ENCODE measurements around the gene ZNG1C. TPM values are rescaled to one million over a fixed set of nuclear protein-coding genes. Genes with fewer than 3 reads are reported as not detected.
"Not testable (repeated sequence)": the region's sequence is repeated elsewhere in the genome, so short reads cannot be mapped to it uniquely, and the experiment has no call there.

Gene ZNG1C
- 12.2 TPM for polyA plus RNA-seq (2013, experiment 1 of 2)
- polyA plus RNA-seq (2013, experiment 2 of 2): 13.8 TPM

GRCh38 chr9:68241683-68242082, at the start of gene ZNG1C:
Gene ZNG1C, plus strand, starts transcription at chr9:68241983. Its CDS starts 49 bp downstream, at chr9:68242032.
- WGBS, 2 experiments (ENCODE audit: insufficient coverage in 2 of 2): no CpG with 5 or more reads among the region's 32 CpGs
- H3K27ac ChIP-seq (ENCODE audit: low read depth, low read length, severe bottlenecking): not testable (repeated sequence)

GRCh38 chr9:68242437-68242836, 654 bp downstream of the ZNG1C start:
- no CpG with 5 or more reads among the region's 11 CpGs for WGBS, 2 experiments (ENCODE audit: insufficient coverage in 2 of 2)
- not testable (repeated sequence) for H3K9me3 ChIP-seq (ENCODE audit: control insufficient read depth, low read length); H3K4me1 ChIP-seq (ENCODE audit: control insufficient read depth, insufficient read depth, low read length, poor library complexity, severe bottlenecking); H3K27ac ChIP-seq (ENCODE audit: low read depth, low read length, severe bottlenecking); H3K4me3 ChIP-seq (ENCODE audit: extremely low read depth, insufficient read depth, low read length, poor library complexity, severe bottlenecking); H3K36me3 ChIP-seq (ENCODE audit: control insufficient read depth, insufficient read depth, low read length)

More at GRCh38 chr9:68241683-68242082, at the start of gene ZNG1C:
- H3K36me3 ChIP-seq (ENCODE audit: control insufficient read depth, insufficient read depth, low read length); H3K4me1 ChIP-seq (ENCODE audit: control insufficient read depth, insufficient read depth, low read length, poor library complexity, severe bottlenecking); H3K9me3 ChIP-seq (ENCODE audit: control insufficient read depth, low read length); H3K4me3 ChIP-seq (ENCODE audit: extremely low read depth, insufficient read depth, low read length, poor library complexity, severe bottlenecking): not testable (repeated sequence)

- no CpG with 5 or more reads among the region's 16 CpGs for WGBS, 2 experiments (ENCODE audit: insufficient coverage in 2 of 2)
These were observed 39.3 kb downstream of the ZNG1C start for GRCh38 chr9:68281041-68281440.

GRCh38 chr9:68302567-68302966, 60.8 kb downstream of the ZNG1C start, which contains the start of gene FOXD4L3:
Gene FOXD4L3, plus strand, starts transcription at chr9:68302867. Its CDS starts 85 bp downstream, at chr9:68302952.
- not testable (repeated sequence) for H3K4me3 ChIP-seq (ENCODE audit: extremely low read depth, insufficient read depth, low read length, poor library complexity, severe bottlenecking); H3K4me1 ChIP-seq (ENCODE audit: control insufficient read depth, insufficient read depth, low read length, poor library complexity, severe bottlenecking); H3K27ac ChIP-seq (ENCODE audit: low read depth, low read length, severe bottlenecking); H3K36me3 ChIP-seq (ENCODE audit: control insufficient read depth, insufficient read depth, low read length); H3K9me3 ChIP-seq (ENCODE audit: control insufficient read depth, low read length)
- no CpG with 5 or more reads among the region's 15 CpGs for WGBS, 2 experiments (ENCODE audit: insufficient coverage in 2 of 2)

More at GRCh38 chr9:68281041-68281440, 39.3 kb downstream of the ZNG1C start:
- H3K36me3 ChIP-seq (ENCODE audit: control insufficient read depth, insufficient read depth, low read length); H3K9me3 ChIP-seq (ENCODE audit: control insufficient read depth, low read length); H3K4me1 ChIP-seq (ENCODE audit: control insufficient read depth, insufficient read depth, low read length, poor library complexity, severe bottlenecking); H3K27ac ChIP-seq (ENCODE audit: low read depth, low read length, severe bottlenecking); H3K4me3 ChIP-seq (ENCODE audit: extremely low read depth, insufficient read depth, low read length, poor library complexity, severe bottlenecking): not testable (repeated sequence)

GRCh38 chr9:68303771-68304170, 62.0 kb downstream of the ZNG1C start:
- not testable (repeated sequence) for H3K9me3 ChIP-seq (ENCODE audit: control insufficient read depth, low read length); H3K4me3 ChIP-seq (ENCODE audit: extremely low read depth, insufficient read depth, low read length, poor library complexity, severe bottlenecking); H3K4me1 ChIP-seq (ENCODE audit: control insufficient read depth, insufficient read depth, low read length, poor library complexity, severe bottlenecking); H3K36me3 ChIP-seq (ENCODE audit: control insufficient read depth, insufficient read depth, low read length); H3K27ac ChIP-seq (ENCODE audit: low read depth, low read length, severe bottlenecking)
- WGBS, 2 experiments (ENCODE audit: insufficient coverage in 2 of 2): no CpG with 5 or more reads among the region's 30 CpGs

GRCh38 chr9:68304212-68304611, 62.4 kb downstream of the ZNG1C start:
- not testable (repeated sequence) for H3K4me3 ChIP-seq (ENCODE audit: extremely low read depth, insufficient read depth, low read length, poor library complexity, severe bottlenecking); H3K9me3 ChIP-seq (ENCODE audit: control insufficient read depth, low read length); H3K36me3 ChIP-seq (ENCODE audit: control insufficient read depth, insufficient read depth, low read length); H3K27ac ChIP-seq (ENCODE audit: low read depth, low read length, severe bottlenecking); H3K4me1 ChIP-seq (ENCODE audit: control insufficient read depth, insufficient read depth, low read length, poor library complexity, severe bottlenecking)
- WGBS, 2 experiments (ENCODE audit: insufficient coverage in 2 of 2): no CpG with 5 or more reads among the region's 21 CpGs

GRCh38 chr9:68304777-68305176, 63.0 kb downstream of the ZNG1C start:
- not testable (repeated sequence) for H3K27ac ChIP-seq (ENCODE audit: low read depth, low read length, severe bottlenecking); H3K4me1 ChIP-seq (ENCODE audit: control insufficient read depth, insufficient read depth, low read length, poor library complexity, severe bottlenecking); H3K36me3 ChIP-seq (ENCODE audit: control insufficient read depth, insufficient read depth, low read length); H3K4me3 ChIP-seq (ENCODE audit: extremely low read depth, insufficient read depth, low read length, poor library complexity, severe bottlenecking); H3K9me3 ChIP-seq (ENCODE audit: control insufficient read depth, low read length)
- WGBS, 2 experiments (ENCODE audit: insufficient coverage in 2 of 2): no CpG with 5 or more reads among the region's 4 CpGs

- H3K36me3 ChIP-seq (ENCODE audit: control insufficient read depth, insufficient read depth, low read length); H3K27ac ChIP-seq (ENCODE audit: low read depth, low read length, severe bottlenecking); H3K9me3 ChIP-seq (ENCODE audit: control insufficient read depth, low read length); H3K4me1 ChIP-seq (ENCODE audit: control insufficient read depth, insufficient read depth, low read length, poor library complexity, severe bottlenecking); H3K4me3 ChIP-seq (ENCODE audit: extremely low read depth, insufficient read depth, low read length, poor library complexity, severe bottlenecking): not testable (repeated sequence)
- 20 to 33% methylated on average over 1 of the region's 21 CpGs for WGBS, 2 experiments (ENCODE audit: insufficient coverage in 2 of 2)
These were observed 64.0 kb downstream of the ZNG1C start for GRCh38 chr9:68305680-68306285.

GRCh38 chr9:68306391-68306964, 64.7 kb downstream of the ZNG1C start:
- 30% methylated on average over 4 of the region's 37 CpGs; no CpG with 5 or more reads in 1 of the 2 experiments for WGBS, 2 experiments (ENCODE audit: insufficient coverage in 2 of 2)
- not testable (repeated sequence) for H3K4me1 ChIP-seq (ENCODE audit: control insufficient read depth, insufficient read depth, low read length, poor library complexity, severe bottlenecking)

GRCh38 chr9:68307127-68307526, 65.3 kb downstream of the ZNG1C start:
- not testable (repeated sequence) for H3K36me3 ChIP-seq (ENCODE audit: control insufficient read depth, insufficient read depth, low read length); H3K4me3 ChIP-seq (ENCODE audit: extremely low read depth, insufficient read depth, low read length, poor library complexity, severe bottlenecking); H3K4me1 ChIP-seq (ENCODE audit: control insufficient read depth, insufficient read depth, low read length, poor library complexity, severe bottlenecking); H3K27ac ChIP-seq (ENCODE audit: low read depth, low read length, severe bottlenecking); H3K9me3 ChIP-seq (ENCODE audit: control insufficient read depth, low read length)
- WGBS, 2 experiments (ENCODE audit: insufficient coverage in 2 of 2): 79% methylated on average over 8 of the region's 35 CpGs; no CpG with 5 or more reads in 1 of the 2 experiments

More at GRCh38 chr9:68306391-68306964, 64.7 kb downstream of the ZNG1C start:
- not testable (repeated sequence) for H3K36me3 ChIP-seq (ENCODE audit: control insufficient read depth, insufficient read depth, low read length); H3K9me3 ChIP-seq (ENCODE audit: control insufficient read depth, low read length); H3K4me3 ChIP-seq (ENCODE audit: extremely low read depth, insufficient read depth, low read length, poor library complexity, severe bottlenecking); H3K27ac ChIP-seq (ENCODE audit: low read depth, low read length, severe bottlenecking)

GRCh38 chr9:68307654-68308053, 65.9 kb downstream of the ZNG1C start:
- H3K4me1 ChIP-seq (ENCODE audit: control insufficient read depth, insufficient read depth, low read length, poor library complexity, severe bottlenecking); H3K9me3 ChIP-seq (ENCODE audit: control insufficient read depth, low read length); H3K4me3 ChIP-seq (ENCODE audit: extremely low read depth, insufficient read depth, low read length, poor library complexity, severe bottlenecking); H3K36me3 ChIP-seq (ENCODE audit: control insufficient read depth, insufficient read depth, low read length); H3K27ac ChIP-seq (ENCODE audit: low read depth, low read length, severe bottlenecking): not testable (repeated sequence)
- WGBS, 2 experiments (ENCODE audit: insufficient coverage in 2 of 2): 48 to 59% methylated on average over 5 to 10 of the region's 21 CpGs
